Lower lobe of right lung (tissue), 2 donors: ENCODE data around the gene RAB9A. TPM values are rescaled to one million over a fixed set of nuclear protein-coding genes. Genes with fewer than 3 reads are reported as not detected.
A peak's percentile ranks its signal among the peaks of the same experiment; 100 is the strongest.

Experiments used
- ATAC-seq, 2 donors: fragments of 200-7000 bp; cut with Tn5 transposase; one replicate each; pipeline ENCODE4 v1.9.1; 2020 to 2022; ENCODE audit warnings: mild to moderate bottlenecking in 2 of 2, moderate library complexity in 2 of 2
- DNase-seq: peaks from one replicate; pipeline ENCODE4 v3.0.0-alpha.2; 2020
- H3K27ac ChIP-seq: fragments of 200-600 bp; one replicate; pipeline ENCODE4 v1.8.0; 2022
- H3K27me3 ChIP-seq: fragments of 200-600 bp; one replicate; pipeline ENCODE4 v1.8.0; 2022; ENCODE audit warnings: low read depth
- H3K36me3 ChIP-seq: fragments of 200-600 bp; one replicate; pipeline ENCODE4 v1.8.0; 2022; ENCODE audit warnings: mild to moderate bottlenecking
- H3K4me1 ChIP-seq: fragments of 200-600 bp; one replicate; pipeline ENCODE4 v1.8.0; 2022
- H3K4me3 ChIP-seq: fragments of 200-600 bp; one replicate; pipeline ENCODE4 v1.8.0; 2022; ENCODE audit warnings: mild to moderate bottlenecking
- H3K9me3 ChIP-seq: fragments of 200-600 bp; one replicate; pipeline ENCODE4 v1.8.0; 2022
- CTCF ChIP-seq: fragments of 200-600 bp; IDR thresholded peaks from one replicate; pipeline ENCODE4 v1.8.0; 2022; ENCODE audit warnings: antibody characterized with exemption, mild to moderate bottlenecking
- intact Hi-C: fragments of 100-400 bp; cut with DNase I; formaldehyde crosslinking; loops from one replicate; pipeline ENCODE4 v1.11.0; 2022
- total RNA-seq: library from RNA; stranded (reverse); fragmentation: NEBNext Ultra II Directional; extraction: Animal tissue kit (Norgen Biotek cat#: 25700); gene quantifications from one replicate; pipeline ENCODE4 v1.2.1, GENCODE V29; 2021
- donor health status: DM: no; HTN: yes; CAD: no; lungs with severe emphysema.

The RAB9A gene
- total RNA-seq, 1 donor from 2014 or later: 32.8 TPM

- H3K27ac ChIP-seq: peak within 1 kb of the TSS; percentile 92
- H3K27me3 ChIP-seq: no peaks in the 10 kb centered on the region
- peak within 1 kb of the TSS; percentile 71 for H3K4me3 ChIP-seq
- H3K36me3 ChIP-seq: peaks cover 2% of the 10 kb centered on the region
- H3K4me1 ChIP-seq: peaks cover 10% of the 10 kb centered on the region
- DNase-seq (peak; percentile 94), ATAC-seq (peak; percentile 99 to 100)
- no peaks in the 10 kb centered on the region for H3K9me3 ChIP-seq
- intact Hi-C loops: no loop called here
- no peak for TF ChIP-seq CTCF
These were observed 45.6 kb downstream of the RAB9A start, which contains the start of the genes OFD1 and TRAPPC2 for GRCh38 chrX:13734278-13735172. TSS of gene OFD1 (plus strand) at chrX:13734748. CDS start at chrX:13735072, 324 bp downstream. TSS of gene TRAPPC2 (minus strand) at chrX:13734620. CDS start at chrX:13719963, 14,657 bp downstream.

- no peak for TF ChIP-seq CTCF
- intact Hi-C loops: no loop called here
- Histone ChIP-seq H3K4me1 (peaks cover under 1% of the 10 kb centered on the region), H3K9me3 (no peaks in the 10 kb centered on the region), H3K36me3 (peaks cover 19% of the 10 kb centered on the region), H3K4me3 (no peak overlapping the region), H3K27ac (no peak overlapping the region), H3K27me3 (no peaks in the 10 kb centered on the region)
- no peak for ATAC-seq
- no peak for DNase-seq
These were observed 52.8 kb downstream of the RAB9A start for GRCh38 chrX:13741695-13742094.

- no peak for TF ChIP-seq CTCF
- no peak for DNase-seq
- peaks cover 22% of the 10 kb centered on the region for H3K36me3 ChIP-seq
- H3K4me3 ChIP-seq: no peak overlapping the region
- H3K4me1 ChIP-seq: no peaks in the 10 kb centered on the region
- H3K27ac ChIP-seq: peak overlapping the region; percentile 49
- no peaks in the 10 kb centered on the region for H3K27me3 ChIP-seq
- no peaks in the 10 kb centered on the region for H3K9me3 ChIP-seq
- ATAC-seq: peak; percentile 67 to 82
- intact Hi-C loops: no loop called here
These were observed 53.7 kb downstream of the RAB9A start for GRCh38 chrX:13742397-13743176.

- Histone ChIP-seq H3K36me3 (peaks cover 25% of the 10 kb centered on the region), H3K4me3 (no peak overlapping the region), H3K27me3 (no peaks in the 10 kb centered on the region), H3K9me3 (no peaks in the 10 kb centered on the region), H3K4me1 (no peaks in the 10 kb centered on the region), H3K27ac (no peak overlapping the region)
- intact Hi-C loops: no loop called here
- ATAC-seq (peak in 1 of 2 donors; percentile 69), DNase-seq (no peak)
- TF ChIP-seq CTCF: peak; percentile 46
These were observed 58.9 kb downstream of the RAB9A start for GRCh38 chrX:13747836-13748235.

GRCh38 chrX:13748486-13748885, 59.6 kb downstream of the RAB9A start:
- ATAC-seq (no peak), DNase-seq (no peak)
- Histone ChIP-seq H3K4me1 (no peaks in the 10 kb centered on the region), H3K27ac (no peak overlapping the region), H3K9me3 (no peaks in the 10 kb centered on the region), H3K4me3 (no peak overlapping the region), H3K36me3 (peaks cover 32% of the 10 kb centered on the region), H3K27me3 (no peaks in the 10 kb centered on the region)
- intact Hi-C loops: no loop called here
- TF ChIP-seq CTCF: no peak
